Neuronal stem cell (in vitro differentiated cells): ENCODE results near the gene TMEM132C.
A peak's percentile ranks its signal among the peaks of the same experiment; 100 is the strongest.

Source experiments
- DNase-seq: peaks from one replicate; pipeline ENCODE4 v3.0.0-alpha.2; 2013; ENCODE audit warnings: low spot score
- H2AFZ ChIP-seq: one replicate; pipeline ENCODE4 v1.6.1; 2013; ENCODE audit warnings: mild to moderate bottlenecking, low read length, inconsistent platforms
- H2AK5ac ChIP-seq: 2 replicates; pipeline ENCODE4 v1.6.1; 2013; ENCODE audit warnings: low read depth, mild to moderate bottlenecking, inconsistent platforms, low read length, moderate library complexity, mixed read lengths
- H2BK120ac ChIP-seq: 2 replicates; pipeline ENCODE4 v1.6.1; 2013; ENCODE audit warnings: low read depth, mild to moderate bottlenecking, inconsistent platforms, low read length, moderate library complexity, mixed read lengths
- H2BK12ac ChIP-seq: one replicate; pipeline ENCODE4 v1.6.1; 2013; ENCODE audit warnings: low read length, inconsistent platforms
- H2BK15ac ChIP-seq: 2 replicates; pipeline ENCODE4 v1.6.1; 2013; ENCODE audit warnings: mild to moderate bottlenecking, low read length, inconsistent platforms, mixed read lengths
- H2BK5ac ChIP-seq: one replicate; pipeline ENCODE4 v1.6.1; 2013; ENCODE audit warnings: inconsistent platforms, mild to moderate bottlenecking, low read length, moderate library complexity
- H3K14ac ChIP-seq: one replicate; pipeline ENCODE4 v1.6.1; 2013; ENCODE audit warnings: low read length, inconsistent platforms
- H3K18ac ChIP-seq: 2 replicates; pipeline ENCODE4 v1.6.1; 2013; ENCODE audit warnings: low read length, inconsistent platforms
- H3K23ac ChIP-seq: 2 replicates; pipeline ENCODE4 v1.6.1; 2013; ENCODE audit warnings: low read depth, mild to moderate bottlenecking, mixed read lengths, low read length, inconsistent platforms; ENCODE audit not compliant: poor library complexity
- H3K27ac ChIP-seq: replicated peaks from 3 replicates; pipeline ENCODE4 v1.5.1; 2013; ENCODE audit warnings: low read length, inconsistent platforms
- H3K27me3 ChIP-seq, 3 experiments: 2 replicates each; pipeline ENCODE4 v1.6.1; 2013; ENCODE audit warnings: low read length in 3 of 3, mild to moderate bottlenecking in 2 of 3, inconsistent platforms in 1 of 3, low read depth in 1 of 3, mixed read lengths in 1 of 3, moderate library complexity in 1 of 3; ENCODE audit not compliant: control insufficient read depth in 3 of 3, insufficient read depth in 3 of 3
- H3K36me3 ChIP-seq, 2 donors: replicated peaks in 1 of 2; 2 replicates each; pipeline ENCODE4 v1.6.1; 2013; ENCODE audit warnings: low read length in 2 of 2; ENCODE audit not compliant: control insufficient read depth in 2 of 2, insufficient read depth in 2 of 2
- H3K4ac ChIP-seq: 2 replicates; pipeline ENCODE4 v1.6.1; 2013; ENCODE audit warnings: inconsistent platforms, mild to moderate bottlenecking, low read length, moderate library complexity
- H3K4me1 ChIP-seq, 2 donors: 1 replicate in 1 of 2; 2 replicates in 1 of 2; pipeline ENCODE4 v1.6.1; 2013; ENCODE audit warnings: low read length in 2 of 2, low read depth in 1 of 2; ENCODE audit not compliant: control insufficient read depth in 2 of 2, insufficient read depth in 1 of 2
- H3K4me2 ChIP-seq: one replicate; pipeline ENCODE4 v1.6.1; 2013; ENCODE audit warnings: mild to moderate bottlenecking, low read length, inconsistent platforms; ENCODE audit not compliant: insufficient read depth, poor library complexity, severe bottlenecking
- H3K4me3 ChIP-seq, 2 donors: 2 replicates each; pipeline ENCODE4 v1.5.1; 2013; ENCODE audit warnings: low read length in 2 of 2, mild to moderate bottlenecking in 2 of 2, inconsistent platforms in 1 of 2, moderate library complexity in 1 of 2
- H3K79me1 ChIP-seq: one replicate; pipeline ENCODE4 v1.6.1; 2013; ENCODE audit warnings: low read depth, mild to moderate bottlenecking, inconsistent platforms, low read length, moderate library complexity
- H3K9ac ChIP-seq: one replicate; pipeline ENCODE4 v1.6.1; 2013; ENCODE audit warnings: mild to moderate bottlenecking, low read depth, low read length, inconsistent platforms; ENCODE audit not compliant: poor library complexity
- H3K9me3 ChIP-seq, 2 donors: replicated peaks in 1 of 2; 2 replicates each; pipeline versions ENCODE3 to v1.6.1; 2013; ENCODE audit warnings: low read length in 2 of 2, mild to moderate bottlenecking in 2 of 2, inconsistent platforms in 1 of 2, low read depth in 1 of 2, mixed read lengths in 1 of 2, moderate library complexity in 1 of 2; ENCODE audit not compliant: control insufficient read depth in 2 of 2, insufficient read depth in 1 of 2
- H4K8ac ChIP-seq: one replicate; pipeline ENCODE4 v1.6.1; 2013; ENCODE audit warnings: low read depth, mild to moderate bottlenecking, inconsistent platforms, low read length, moderate library complexity
- H4K91ac ChIP-seq: one replicate; pipeline ENCODE4 v1.6.1; 2013; ENCODE audit warnings: low read length, low read depth, mild to moderate bottlenecking, inconsistent platforms; ENCODE audit not compliant: poor library complexity
- WGBS, 2 donors: extraction: QIAGEN DNeasy Blood & Tissue Kit; methylation state at CpG; one replicate each; pipeline ENCODE4 v1.1.7; 2013; ENCODE audit warnings: missing lambda C conversion rate in 2 of 2, mixed read lengths in 1 of 2; ENCODE audit not compliant: insufficient read length in 2 of 2, insufficient replicate concordance in 1 of 2; ENCODE audit errors: extremely low coverage in 2 of 2; 5-methylcytosine and 5-hydroxymethylcytosine counted together

TMEM132C gene

GRCh38 chr12:128399253-128399652 lies 132.3 kb downstream of the TMEM132C start:
- DNase-seq, result no peak
- Histone ChIP-seq H4K8ac (no peak overlapping the region), H3K14ac (no peak overlapping the region), H2AFZ (no peak overlapping the region), H2AK5ac (no peak overlapping the region), H3K36me3 (no peaks in the 10 kb centered on the region), H3K27ac (no peak overlapping the region), H2BK5ac (no peak overlapping the region), H3K18ac (no peak overlapping the region), H3K4ac (no peak overlapping the region), H2BK120ac (no peak overlapping the region), H3K9me3 (peaks cover 0 to 7% of the 10 kb centered on the region in 2 donors), H3K79me1 (no peaks in the 10 kb centered on the region), H3K9ac (no peak overlapping the region), H3K4me1 (peaks cover 4 to 6% of the 10 kb centered on the region in 2 donors), H3K4me2 (no peak overlapping the region), H3K4me3 (no peak overlapping the region), H4K91ac (no peak overlapping the region), H3K23ac (no peak overlapping the region), H3K27me3 (no peaks in the 10 kb centered on the region), H2BK15ac (no peak overlapping the region), H2BK12ac (no peak overlapping the region)
- WGBS, 2 donors, result no CpG with 5 or more reads among the region's 1 CpG

GRCh38 chr12:128402486-128403243 lies 135.7 kb downstream of the TMEM132C start:
- Histone ChIP-seq H2AK5ac (no peak overlapping the region), H4K8ac (no peak overlapping the region), H2BK120ac (no peak overlapping the region), H3K14ac (no peak overlapping the region), H3K79me1 (no peaks in the 10 kb centered on the region), H2AFZ (no peak overlapping the region), H3K9ac (no peak overlapping the region), H2BK5ac (no peak overlapping the region), H3K4me2 (no peak overlapping the region), H2BK15ac (no peak overlapping the region), H3K27me3 (no peaks in the 10 kb centered on the region), H3K23ac (no peak overlapping the region), H3K18ac (no peak overlapping the region), H3K9me3 (peaks cover 2 to 12% of the 10 kb centered on the region in 2 donors), H3K4ac (no peak overlapping the region), H3K4me1 (peaks cover 4 to 6% of the 10 kb centered on the region in 2 donors), H3K27ac (no peak overlapping the region), H3K36me3 (peaks cover 0 to 9% of the 10 kb centered on the region in 2 donors), H4K91ac (no peak overlapping the region), H2BK12ac (no peak overlapping the region), H3K4me3 (peak overlapping the region in 1 of 2 donors; percentile 5)
- DNase-seq, result no peak
- no CpG with 5 or more reads among the region's 16 CpGs for WGBS, 2 donors

GRCh38 chr12:128408669-128409068 lies 141.7 kb downstream of the TMEM132C start:
- DNase-seq, result no peak

GRCh38 chr12:128415036-128415560 lies 148.1 kb downstream of the TMEM132C start:
- no peak overlapping the region for H2BK15ac ChIP-seq
- peak overlapping the region; percentile 73 for H3K23ac ChIP-seq
- H3K18ac ChIP-seq, result peak overlapping the region; percentile 28
- no peak overlapping the region for H4K8ac ChIP-seq
- WGBS, 2 donors, result no CpG with 5 or more reads among the region's 27 CpGs
- no peaks in the 10 kb centered on the region for H3K79me1 ChIP-seq
- H3K36me3 ChIP-seq, result peaks cover 0 to 28% of the 10 kb centered on the region in 2 donors
- no peak overlapping the region for H2AFZ ChIP-seq
- no peak overlapping the region for H2BK120ac ChIP-seq
- no peak overlapping the region for H3K4me3 ChIP-seq
- H3K27me3 ChIP-seq, result no peaks in the 10 kb centered on the region
- H3K4ac ChIP-seq, result no peak overlapping the region
- H3K4me1 ChIP-seq, result no peaks in the 10 kb centered on the region
- peak overlapping the region; percentile 81 for H2AK5ac ChIP-seq
- no peak overlapping the region for H2BK12ac ChIP-seq
- no peak for DNase-seq
- H3K14ac ChIP-seq, result peak overlapping the region; percentile 56
- no peak overlapping the region for H4K91ac ChIP-seq
- H2BK5ac ChIP-seq, result peak overlapping the region; percentile 24
- H3K9me3 ChIP-seq, result peaks cover 2 to 4% of the 10 kb centered on the region in 2 donors
- H3K27ac ChIP-seq, result no peak overlapping the region
- no peak overlapping the region for H3K4me2 ChIP-seq
- H3K9ac ChIP-seq, result no peak overlapping the region

More at GRCh38 chr12:128408669-128409068, 141.7 kb downstream of the TMEM132C start:
- Histone ChIP-seq H4K8ac (no peak overlapping the region), H3K79me1 (no peaks in the 10 kb centered on the region), H3K9me3 (peaks cover 2 to 12% of the 10 kb centered on the region in 2 donors), H3K4me2 (no peak overlapping the region), H3K4me3 (no peak overlapping the region), H3K27me3 (no peaks in the 10 kb centered on the region), H2AK5ac (no peak overlapping the region), H3K36me3 (peaks cover 0 to 9% of the 10 kb centered on the region in 2 donors), H2BK5ac (no peak overlapping the region), H3K27ac (peak overlapping the region; percentile 12), H3K18ac (peak overlapping the region; percentile 45), H2AFZ (no peak overlapping the region), H3K9ac (no peak overlapping the region), H3K23ac (no peak overlapping the region), H2BK120ac (no peak overlapping the region), H4K91ac (no peak overlapping the region), H3K4ac (peak overlapping the region; percentile 12), H2BK12ac (no peak overlapping the region), H3K4me1 (peaks cover 4 to 9% of the 10 kb centered on the region in 2 donors), H3K14ac (no peak overlapping the region), H2BK15ac (no peak overlapping the region)
- no CpG with 5 or more reads among the region's 9 CpGs for WGBS, 2 donors
